Measurements from ENCODE around the gene LRRC45. TPM values are rescaled to one million over a fixed set of nuclear protein-coding genes. Genes with fewer than 3 reads are reported as not detected.
A peak's percentile ranks its signal among the peaks of the same experiment; 100 is the strongest.

The LRRC45 gene
- total RNA-seq, 1 donor, result 13.4 TPM

GRCh38 chr17:82028246-82028645 is 5.1 kb downstream of the LRRC45 start:
- no peak overlapping the region for H3K4me3 ChIP-seq (ENCODE audit: low read depth, low read length)
- no peak for DNase-seq (ENCODE audit: low read depth)
- no peak for TF ChIP-seq CTCF (IDR thresholded peaks at IDR 0.05; ENCODE audit: insufficient read depth, low read depth, low read length)

DNA sequence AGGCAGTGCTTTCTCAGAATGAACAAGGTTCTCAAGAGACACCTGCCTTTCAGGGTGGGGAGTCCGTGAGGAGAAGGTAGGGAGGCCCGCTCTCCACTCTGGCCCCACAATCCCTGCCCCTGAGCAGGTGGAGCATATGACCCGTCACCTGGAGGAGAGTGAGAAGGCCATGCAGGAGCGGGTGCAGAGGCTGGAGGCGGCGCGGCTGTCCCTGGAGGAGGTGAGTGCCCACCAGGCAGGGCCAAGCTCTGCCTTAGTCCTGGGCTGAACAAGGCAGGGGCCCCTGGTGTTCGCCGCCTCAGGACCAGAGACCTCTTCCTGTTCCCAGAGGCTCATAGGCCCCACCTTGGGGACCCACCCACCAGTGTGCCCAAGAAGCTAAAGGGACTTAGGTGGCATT is 5.9 kb downstream of the LRRC45 start:
- no peak for DNase-seq (ENCODE audit: low read depth)
- TF ChIP-seq CTCF (IDR thresholded peaks at IDR 0.05; ENCODE audit: insufficient read depth, low read depth, low read length), result no peak

DNA sequence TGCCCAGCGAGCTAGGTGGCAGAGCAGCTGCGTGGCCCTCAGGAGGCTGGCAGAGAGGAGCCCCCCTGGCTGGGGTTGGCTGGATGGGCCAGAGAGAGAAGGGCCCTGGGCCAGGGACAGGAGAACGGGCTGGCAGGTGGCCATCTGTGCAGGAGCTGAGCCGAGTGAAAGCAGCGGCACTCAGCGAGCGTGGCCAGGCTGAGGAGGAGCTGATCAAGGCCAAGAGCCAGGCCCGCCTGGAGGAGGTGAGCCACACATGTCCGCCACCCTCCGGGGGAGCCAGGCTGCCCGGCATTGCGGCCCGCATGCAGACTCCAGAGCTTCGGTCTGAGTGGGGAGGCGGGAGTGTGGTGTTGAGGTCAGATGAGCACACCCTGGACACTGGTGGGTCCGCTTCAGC is 6.3 kb downstream of the LRRC45 start:
- TF ChIP-seq CTCF (IDR thresholded peaks at IDR 0.05; ENCODE audit: insufficient read depth, low read depth, low read length), result no peak
- DNase-seq (ENCODE audit: low read depth), result no peak

More for the DNA sequence above, 5.9 kb downstream of the LRRC45 start:
- no peak overlapping the region for H3K4me3 ChIP-seq (ENCODE audit: low read depth, low read length)

GRCh38 chr17:82029990-82030469 is 6.9 kb downstream of the LRRC45 start:
- no peak for TF ChIP-seq CTCF (IDR thresholded peaks at IDR 0.05; ENCODE audit: insufficient read depth, low read depth, low read length)
- no peak for DNase-seq (ENCODE audit: low read depth)
- H3K4me3 ChIP-seq (ENCODE audit: low read depth, low read length), result no peak overlapping the region

More for the DNA sequence above, 6.3 kb downstream of the LRRC45 start:
- no peak overlapping the region for H3K4me3 ChIP-seq (ENCODE audit: low read depth, low read length)

- TF ChIP-seq CTCF (IDR thresholded peaks at IDR 0.05; ENCODE audit: insufficient read depth, low read depth, low read length), result peak; percentile 50
- peak overlapping the region; percentile 65 for H3K4me3 ChIP-seq (ENCODE audit: low read depth, low read length)
- peak; percentile 86 for DNase-seq (ENCODE audit: low read depth)
Measured at GRCh38 chr17:82030470-82031302, 7.6 kb downstream of the LRRC45 start.

- DNase-seq (ENCODE audit: low read depth), result peak; percentile 33
- TF ChIP-seq CTCF (IDR thresholded peaks at IDR 0.05; ENCODE audit: insufficient read depth, low read depth, low read length), result no peak
Measured at GRCh38 chr17:82031303-82031884, 8.3 kb downstream of the LRRC45 start, which contains the start of gene RAC3. Gene RAC3, plus strand, starts transcription at chr17:82031678. Its CDS starts 84 bp downstream, at chr17:82031762.

More at GRCh38 chr17:82031303-82031884, 8.3 kb downstream of the LRRC45 start, which contains the start of gene RAC3:
- H3K4me3 ChIP-seq (ENCODE audit: low read depth, low read length), result peak within 1 kb of the TSS; percentile 65
